Measurements from ENCODE around the gene LYPD1.
A peak's percentile ranks its signal among the peaks of the same experiment; 100 is the strongest.
"Not testable (repeated sequence)": the region's sequence is repeated elsewhere in the genome, so short reads cannot be mapped to it uniquely, and the experiment has no call there.

The LYPD1 gene

GRCh38 chr2:132669908-132670495 lies at the start of gene LYPD1:
LYPD1 (minus strand) TSS chr2:132670205; CDS start chr2:132669932, 273 bp downstream.
- peak; percentile 75 for DNase-seq

- no peak for DNase-seq
Measured at GRCh38 chr2:132719480-132719879, 49.5 kb upstream of the LYPD1 start.

- no peak for DNase-seq
Measured at GRCh38 chr2:132716954-132717353, 46.9 kb upstream of the LYPD1 start.

- no peak for DNase-seq
Measured at GRCh38 chr2:132715386-132716351, 45.7 kb upstream of the LYPD1 start.

- DNase-seq, result no peak
Measured at GRCh38 chr2:132703396-132703795, 33.4 kb upstream of the LYPD1 start.

- DNase-seq, result no peak
Measured at GRCh38 chr2:132701810-132702209, 31.8 kb upstream of the LYPD1 start.

GRCh38 chr2:132699802-132700201 lies 29.8 kb upstream of the LYPD1 start:
- DNase-seq, result not testable (repeated sequence)

- not testable (repeated sequence) for DNase-seq
Measured at GRCh38 chr2:132698347-132698746, 28.3 kb upstream of the LYPD1 start.

- no peak for DNase-seq
Measured at GRCh38 chr2:132697556-132698205, 27.7 kb upstream of the LYPD1 start.

GRCh38 chr2:132692816-132693215 lies 22.8 kb upstream of the LYPD1 start:
- DNase-seq, result no peak

- no peak for DNase-seq
Measured at GRCh38 chr2:132691556-132691955, 21.6 kb upstream of the LYPD1 start.

GRCh38 chr2:132690664-132691303 lies 20.8 kb upstream of the LYPD1 start:
- DNase-seq, result no peak

GRCh38 chr2:132681766-132682165 lies 11.8 kb upstream of the LYPD1 start:
- no peak for DNase-seq

GRCh38 chr2:132680544-132680943 lies 10.5 kb upstream of the LYPD1 start:
- DNase-seq, result no peak

GRCh38 chr2:132678483-132678882 lies 8.5 kb upstream of the LYPD1 start:
- DNase-seq, result no peak

- DNase-seq, result no peak
Measured at GRCh38 chr2:132677661-132678060, 7.7 kb upstream of the LYPD1 start.

- DNase-seq, result no peak
Measured at GRCh38 chr2:132676999-132677398, 7.0 kb upstream of the LYPD1 start.

- peak; percentile 53 for DNase-seq
Measured at GRCh38 chr2:132671151-132671835, 1.3 kb upstream of the LYPD1 start.

- DNase-seq, result peak; percentile 68
Measured at GRCh38 chr2:132670496-132671150, 618 bp upstream of the LYPD1 start.

- peak; percentile 58 for DNase-seq
Measured at GRCh38 chr2:132668987-132669907, 758 bp downstream of the LYPD1 start.
